ENCODE results near the gene DPYSL3.

The DPYSL3 gene

DNA sequence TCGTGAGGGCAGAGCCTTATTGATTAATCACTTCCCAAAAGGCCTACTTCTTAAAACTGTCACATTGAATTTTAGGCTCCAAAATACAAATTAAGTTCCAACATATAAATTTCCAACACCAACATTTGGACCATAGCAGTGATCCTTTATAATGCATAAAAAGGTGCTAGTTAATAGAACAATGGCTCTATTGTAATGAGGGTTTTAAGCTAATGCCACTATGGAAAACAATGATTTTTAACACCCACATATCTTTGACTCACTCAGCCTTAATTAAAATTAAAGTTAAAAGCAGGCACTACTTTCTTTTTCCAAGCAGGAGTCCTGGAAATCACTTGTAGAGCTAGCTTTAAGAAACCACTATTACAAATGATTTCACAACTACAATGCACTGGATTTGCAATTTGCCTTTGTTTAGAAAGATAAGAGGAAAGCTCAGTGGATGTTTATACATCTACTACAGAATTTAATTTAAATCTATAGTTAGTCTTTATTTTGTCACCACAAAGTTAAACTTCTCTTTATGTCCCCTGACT is 41.8 kb downstream of the DPYSL3 start:
- no peak for DNase-seq

DNA sequence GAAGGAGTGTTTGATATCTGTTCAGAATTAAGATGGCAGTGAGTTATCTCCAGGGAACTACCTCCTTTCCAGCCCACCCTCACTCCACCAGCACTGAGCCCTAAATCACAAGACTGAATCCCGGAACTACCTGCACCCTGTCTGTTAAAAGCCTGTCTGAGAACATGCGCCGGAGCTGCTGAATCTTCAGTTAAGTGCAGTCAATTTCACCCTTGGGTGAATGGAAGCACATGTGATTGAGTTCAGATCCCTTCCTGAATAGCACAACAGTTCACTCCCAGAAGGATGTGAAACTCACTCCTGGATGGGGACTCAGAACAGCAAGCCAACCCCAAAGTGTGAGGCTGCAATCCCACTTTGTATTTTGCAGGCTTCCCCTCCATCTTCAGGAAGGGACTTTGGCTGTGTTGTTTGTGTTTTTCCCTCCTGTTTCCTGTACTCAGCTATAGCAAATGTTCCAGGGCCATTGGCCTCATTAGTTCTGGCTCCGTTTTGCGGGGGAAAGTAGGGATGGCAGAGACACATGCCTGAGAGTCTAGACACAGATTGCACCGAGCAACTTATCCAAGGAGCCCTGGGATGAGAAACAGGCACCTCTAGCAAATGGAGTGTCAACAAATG is 43.4 kb downstream of the DPYSL3 start:
- no peak for DNase-seq

DNA sequence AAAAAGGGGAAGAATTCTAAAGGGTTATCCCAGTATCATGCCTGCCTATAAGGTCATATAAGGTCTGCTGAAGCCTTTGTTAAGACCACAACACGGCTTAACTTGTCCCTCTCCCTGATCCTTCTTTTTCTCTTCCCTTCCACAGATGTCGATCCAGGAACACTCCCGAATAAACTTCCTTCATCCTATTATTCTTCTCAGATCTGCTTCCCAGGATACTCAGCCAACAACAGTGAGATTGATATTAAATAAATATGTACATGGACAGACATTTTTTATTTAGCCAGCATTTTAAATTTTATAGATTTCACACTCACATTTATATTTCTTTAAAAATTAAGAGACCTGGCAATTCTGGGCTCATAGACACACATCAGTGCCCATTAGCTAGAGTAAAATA is 44.1 kb downstream of the DPYSL3 start:
- no peak for DNase-seq

DNA sequence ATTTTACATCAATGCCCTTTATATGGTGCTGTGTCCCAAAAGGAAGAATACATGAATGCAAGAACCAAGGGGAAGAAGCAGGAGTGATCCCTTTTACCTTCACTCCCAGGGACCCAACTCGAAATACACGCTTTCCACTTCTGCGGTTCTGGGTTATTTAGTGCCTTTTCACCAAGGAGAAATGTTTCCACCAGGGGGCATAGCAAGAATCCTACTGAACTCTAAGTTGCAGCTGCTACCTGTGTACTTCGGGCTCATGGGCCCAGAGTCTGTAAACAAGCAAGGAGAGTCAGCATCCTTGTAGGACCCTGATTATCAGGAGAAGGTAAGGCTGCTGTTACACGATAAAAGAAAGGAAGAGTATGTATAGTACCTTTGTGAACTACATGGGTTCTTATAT is 45.7 kb downstream of the DPYSL3 start:
- no peak for DNase-seq

DNA sequence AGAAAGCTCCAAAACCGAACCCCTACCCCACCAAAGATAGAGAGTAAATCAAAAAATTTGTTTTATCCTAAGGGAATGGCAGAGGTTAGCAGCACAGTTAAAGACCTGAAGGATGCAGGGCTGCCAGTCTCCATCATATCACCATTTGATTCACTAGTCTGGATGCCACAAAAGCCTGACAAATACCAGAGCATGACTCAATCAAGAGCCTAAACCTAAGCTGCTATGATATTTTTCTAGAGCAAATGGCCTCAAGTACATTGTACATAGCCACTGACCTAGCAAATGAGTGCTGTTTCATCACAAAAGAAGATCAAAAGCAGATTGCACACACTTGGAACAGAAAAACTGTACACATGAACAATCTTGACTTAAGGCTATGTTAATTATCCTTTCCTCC is 48.0 kb downstream of the DPYSL3 start:
- no peak for DNase-seq

DNA sequence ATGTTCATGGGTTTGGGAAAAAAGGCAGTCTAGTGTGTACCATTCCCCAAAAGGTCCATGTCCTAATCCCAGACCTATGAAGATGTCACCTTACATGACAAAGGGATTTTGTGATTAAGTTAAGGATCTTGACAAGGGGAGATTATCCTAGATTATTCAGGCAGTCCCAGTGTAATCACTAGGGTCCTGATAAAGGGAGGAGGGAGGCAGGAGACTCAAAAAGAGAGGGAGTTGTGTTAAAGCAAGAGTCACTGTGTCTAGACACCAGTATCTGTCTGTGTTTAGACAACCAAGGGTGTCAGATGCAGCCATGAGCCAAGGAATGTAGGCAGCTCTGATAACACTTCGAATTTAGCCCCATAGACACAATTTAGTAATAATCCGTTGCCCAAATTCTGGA is 49.5 kb downstream of the DPYSL3 start:
- DNase-seq, result no peak

DNA sequence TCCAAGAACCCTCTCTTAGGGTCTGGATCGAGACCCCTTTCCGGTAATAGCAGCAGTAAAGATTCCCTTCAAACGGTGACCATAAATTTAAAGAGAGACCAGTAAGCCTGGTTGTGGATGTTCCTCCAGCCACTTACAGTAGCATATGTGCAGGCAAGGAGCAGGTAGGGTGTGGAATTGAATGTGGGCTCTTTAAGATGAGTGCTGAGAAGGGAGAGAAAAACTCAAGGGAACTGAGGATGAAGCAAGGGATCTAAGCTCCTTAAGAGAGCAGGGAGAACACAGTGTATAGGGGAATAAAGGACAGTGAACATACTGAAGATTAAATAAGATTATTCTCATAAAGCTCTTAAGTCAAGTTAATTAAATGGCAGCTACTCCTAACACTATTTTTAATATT is 51.3 kb downstream of the DPYSL3 start:
- DNase-seq, result no peak

DNA sequence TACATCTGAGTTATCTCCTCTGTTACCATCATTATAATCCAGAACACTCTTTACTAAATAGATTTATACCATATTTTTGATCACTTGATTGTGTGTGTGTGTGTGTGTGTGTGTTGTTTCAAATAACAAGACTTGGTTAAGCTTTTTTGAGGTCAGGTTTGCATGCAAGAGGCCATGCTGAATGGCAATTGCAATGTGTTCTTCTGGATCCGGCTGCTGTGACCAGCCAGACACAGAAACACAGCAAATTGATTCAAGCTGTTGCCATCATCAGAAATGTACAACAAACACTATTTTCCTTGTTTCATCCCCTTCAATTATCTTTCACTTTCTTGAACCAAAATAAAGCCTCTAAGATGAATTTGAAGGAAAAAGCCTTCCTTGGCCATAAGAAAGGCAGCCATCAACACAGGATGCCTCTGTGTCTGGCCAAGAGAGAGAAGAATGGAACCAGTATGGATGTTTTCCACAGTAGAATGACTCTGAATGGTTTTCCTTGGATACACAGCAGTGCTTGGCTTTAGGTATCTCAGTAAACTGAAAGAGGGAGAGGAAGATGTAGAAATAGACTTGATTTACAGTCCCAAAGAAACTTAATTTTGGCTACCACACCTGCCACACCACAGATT is 53.9 kb downstream of the DPYSL3 start:
- no peak for DNase-seq

DNA sequence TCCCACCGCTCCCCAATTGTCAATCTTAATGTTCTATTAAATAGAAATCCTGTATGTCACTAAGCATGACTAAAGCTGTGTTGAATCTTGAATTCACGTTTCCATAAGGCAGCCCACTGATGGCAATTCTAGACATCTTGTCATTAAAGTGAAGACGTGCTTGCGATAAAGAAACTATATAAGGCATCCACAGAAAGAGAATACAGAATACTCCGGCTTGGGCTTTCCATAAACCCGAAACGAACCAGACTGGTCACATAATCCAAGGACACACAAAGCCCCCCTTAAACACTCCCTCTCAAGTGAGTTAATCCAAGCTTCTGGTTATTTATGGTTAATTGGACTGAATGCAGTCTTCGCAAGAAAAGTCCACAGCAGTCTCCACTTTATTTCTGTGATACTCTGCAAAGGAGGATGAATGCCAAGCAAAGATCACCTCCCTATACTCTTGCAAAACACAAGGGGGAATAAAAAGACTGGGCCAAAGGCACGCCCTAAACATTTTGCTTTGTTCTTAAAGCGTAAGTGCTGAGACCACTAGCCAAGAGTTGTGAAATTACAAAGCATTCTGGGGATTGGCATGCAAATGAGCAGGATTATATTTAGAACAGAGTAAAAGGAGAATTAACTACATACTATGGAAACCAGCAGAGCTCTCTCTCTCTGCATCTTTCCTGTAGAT is 54.7 kb downstream of the DPYSL3 start:
- no peak for DNase-seq

DNA sequence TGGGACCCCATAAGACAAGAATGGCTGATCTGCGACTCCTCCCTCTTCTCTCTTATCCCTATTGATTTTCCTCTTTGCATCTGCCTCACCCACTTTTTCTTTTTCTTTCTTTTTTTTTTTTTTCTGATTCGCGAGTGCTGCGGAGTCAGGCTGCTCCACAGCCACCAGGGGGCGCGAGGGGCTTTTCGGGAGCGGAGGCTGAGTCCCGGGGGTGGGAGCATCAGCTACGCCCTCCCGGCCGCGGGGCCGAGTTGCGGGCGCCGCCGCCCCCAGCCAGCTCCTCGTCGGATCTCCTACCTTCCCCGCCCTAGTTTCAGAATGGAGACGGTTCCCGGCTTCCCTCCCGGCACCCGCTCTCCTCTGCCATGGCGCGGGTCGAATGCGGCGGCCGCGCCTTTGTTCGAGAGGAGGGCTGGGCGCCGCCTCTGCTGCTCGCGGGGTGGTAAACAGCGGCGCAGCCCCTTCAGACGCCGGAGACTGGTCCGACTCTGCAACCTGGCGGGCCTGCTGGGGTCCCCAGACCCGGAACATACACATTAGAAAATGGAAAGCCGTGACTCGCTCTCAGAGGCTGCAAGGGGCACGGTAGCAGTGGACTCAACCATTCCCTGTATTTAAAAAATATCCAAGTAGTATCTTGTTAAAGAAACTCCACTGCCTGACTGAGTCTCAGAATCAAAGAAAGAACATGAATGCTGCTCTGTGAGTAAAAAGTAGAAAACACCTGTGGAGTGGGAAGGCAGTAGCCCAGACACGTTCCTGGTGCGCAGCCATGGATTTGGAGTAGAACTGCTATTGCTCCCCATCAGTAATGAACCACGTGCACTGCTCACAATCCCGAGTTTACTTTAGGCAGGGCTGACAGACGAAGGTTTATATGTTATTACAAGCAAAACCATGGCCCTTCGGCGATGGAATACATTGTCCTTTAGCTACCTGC is 55.7 kb downstream of the DPYSL3 start:
- peak; percentile 1 to 47 (median 22) for DNase-seq

DNA sequence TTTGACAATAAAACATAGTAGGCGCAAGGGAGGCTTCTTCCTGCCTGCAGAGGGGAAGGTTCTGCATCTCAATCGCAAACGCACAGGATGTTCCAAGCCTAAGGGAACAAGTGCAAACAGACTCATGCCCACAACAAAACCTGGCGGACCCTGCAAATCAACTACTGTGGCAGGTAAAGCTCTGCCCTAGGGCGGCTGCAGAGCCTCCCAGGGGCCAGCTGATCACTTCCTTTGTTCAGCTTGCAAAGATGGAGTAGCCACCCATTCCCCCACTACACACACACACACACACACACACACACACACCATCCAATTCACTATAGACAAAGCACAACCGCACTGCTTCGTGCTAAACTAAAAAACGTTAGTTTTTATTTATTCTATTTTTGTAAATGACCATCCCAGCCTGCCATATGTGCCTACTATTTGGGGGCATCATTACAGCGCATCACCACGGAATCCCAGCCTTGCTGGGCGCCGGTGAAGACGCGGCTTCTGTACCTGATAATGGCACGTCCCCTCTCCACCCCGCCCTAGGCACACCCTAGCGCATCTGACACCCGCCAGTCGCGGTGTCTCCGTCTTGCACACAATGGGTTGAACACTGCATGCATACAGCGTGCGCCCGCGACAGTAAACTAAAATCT is 57.6 kb downstream of the DPYSL3 start:
- DNase-seq, result no peak

DNA sequence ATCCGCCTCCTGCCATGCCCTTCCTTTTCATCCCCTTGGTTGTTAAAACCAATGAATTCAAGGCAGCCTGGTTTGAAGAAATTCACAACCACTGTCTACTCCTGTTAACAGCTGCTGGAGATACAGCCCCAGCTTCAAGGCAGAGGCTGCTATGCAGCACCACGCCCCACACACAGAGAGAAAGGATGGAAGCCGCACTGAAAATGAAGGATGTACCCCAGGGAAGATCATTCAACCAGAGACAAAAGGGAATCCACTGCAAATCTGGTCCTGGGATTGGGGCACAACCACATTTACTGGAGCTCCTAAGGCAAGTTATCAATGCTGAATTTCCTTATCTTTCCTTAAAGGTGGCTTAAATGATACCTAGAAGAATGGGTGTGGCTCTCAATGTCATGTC is 58.7 kb downstream of the DPYSL3 start:
- no peak for DNase-seq

DNA sequence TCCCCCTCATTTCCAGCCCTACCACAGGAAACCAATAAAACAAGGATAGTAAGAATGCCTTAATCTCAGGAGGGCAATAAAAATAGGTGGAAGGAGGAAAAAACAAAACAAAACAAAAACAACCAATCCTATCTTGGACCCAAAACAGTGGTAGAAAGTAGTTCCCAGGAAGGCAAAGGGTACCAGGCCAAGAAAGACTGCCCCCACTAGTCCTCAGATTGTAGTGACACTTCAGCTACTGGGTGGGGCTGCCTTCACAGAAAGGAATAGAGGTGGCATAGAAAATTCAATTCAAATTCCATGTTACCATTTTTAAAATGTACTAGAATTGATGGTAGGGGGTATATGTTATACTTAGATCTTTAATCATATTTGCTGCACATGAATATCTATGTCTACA is 59.3 kb downstream of the DPYSL3 start:
- DNase-seq, result no peak

DNA sequence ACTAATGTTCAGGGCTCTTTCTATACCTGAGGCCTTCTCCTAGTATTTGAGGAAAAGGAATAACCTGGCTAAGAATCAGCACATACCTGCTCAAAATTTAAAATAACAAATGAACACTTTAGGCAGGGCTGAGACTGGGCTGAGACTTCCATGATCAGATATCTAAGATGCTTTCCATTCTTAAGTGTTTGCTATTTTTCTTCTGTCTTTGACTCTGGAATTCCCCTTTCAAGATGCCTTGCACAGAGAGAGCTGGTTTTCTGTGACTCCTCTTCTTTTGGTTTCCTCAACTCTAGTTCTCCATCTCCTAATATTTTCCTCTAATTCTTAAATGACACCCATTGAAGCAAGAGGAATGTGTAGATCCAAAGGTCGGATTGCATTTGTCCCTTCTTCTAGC is 61.1 kb downstream of the DPYSL3 start:
- no peak for DNase-seq

DNA sequence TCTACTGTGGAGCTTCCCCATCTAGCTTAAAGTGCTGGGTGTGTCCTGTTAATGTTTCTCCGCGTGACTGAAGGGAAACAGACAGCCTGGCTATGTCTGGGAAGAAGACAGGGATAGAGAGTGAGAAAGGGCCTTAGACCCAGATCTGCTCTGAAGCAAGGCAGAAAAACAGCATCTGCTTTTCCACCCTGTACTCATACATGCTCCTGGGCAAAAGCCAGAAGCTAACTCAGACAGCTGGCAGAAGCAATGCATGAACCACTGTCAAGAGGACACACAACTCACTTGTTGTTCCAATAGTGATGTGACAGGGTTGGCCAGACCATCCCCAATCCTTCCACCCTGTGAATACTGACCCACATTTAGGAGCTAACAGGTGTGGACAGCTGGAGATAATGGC is 63.3 kb downstream of the DPYSL3 start:
- no peak for DNase-seq

DNA sequence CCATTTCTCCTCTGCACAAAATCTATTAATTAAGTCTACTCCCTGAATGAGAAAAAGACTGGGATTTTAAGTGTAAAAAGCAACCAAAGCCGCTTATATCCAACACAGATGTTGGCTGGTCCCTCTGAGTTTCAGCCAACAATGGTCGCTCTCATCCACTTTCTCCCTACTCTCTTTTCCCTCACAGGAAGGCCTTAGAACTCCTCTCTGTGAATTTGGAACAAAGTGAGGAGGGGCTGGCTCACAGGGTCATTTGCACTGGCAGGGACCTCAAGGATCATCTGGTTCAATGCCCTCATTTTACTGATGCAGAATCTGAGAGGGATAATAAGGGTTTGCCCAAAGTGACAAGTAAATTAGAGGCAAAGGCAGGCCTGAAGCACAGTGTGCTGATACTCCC is 64.0 kb downstream of the DPYSL3 start:
- no peak for DNase-seq

DNA sequence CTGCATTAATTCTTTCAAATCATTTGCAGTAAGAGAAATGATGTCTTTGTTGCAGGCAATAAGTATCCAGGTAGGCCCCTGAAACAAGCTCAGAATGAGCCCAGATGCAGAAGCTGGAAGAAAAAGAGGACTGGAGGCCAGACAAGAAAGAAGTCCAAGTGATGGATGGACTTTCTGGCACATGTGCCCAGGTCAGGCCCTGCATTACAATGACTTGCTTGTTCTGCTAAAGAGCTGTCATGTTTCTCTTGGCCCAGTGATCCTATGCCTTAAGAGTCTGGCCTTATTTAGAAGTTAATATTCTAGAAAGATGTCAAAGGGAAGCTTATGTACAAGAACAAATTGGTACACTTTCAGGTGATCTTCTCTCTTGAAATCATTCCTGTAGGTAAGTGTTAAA is 64.8 kb downstream of the DPYSL3 start:
- no peak for DNase-seq

DNA sequence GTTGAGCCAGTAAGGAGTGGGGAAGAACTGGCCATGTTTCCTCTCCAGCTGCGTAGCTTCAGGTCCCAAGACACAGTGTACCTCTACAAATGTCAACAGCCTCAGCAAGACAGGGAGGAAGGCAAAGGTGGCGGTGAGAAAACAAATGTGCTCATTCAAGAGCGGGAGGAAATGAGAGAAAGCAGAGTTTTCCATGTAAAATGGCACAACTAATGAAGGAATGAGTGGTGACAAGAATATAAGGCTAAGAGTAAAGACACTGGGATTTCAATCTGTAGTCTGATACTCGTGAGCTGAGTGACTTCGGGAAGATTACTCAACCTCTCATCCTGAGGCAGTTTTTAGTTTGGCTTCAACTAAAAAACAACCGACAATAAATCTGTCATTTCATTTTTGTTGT is 67.6 kb downstream of the DPYSL3 start:
- no peak for DNase-seq

DNA sequence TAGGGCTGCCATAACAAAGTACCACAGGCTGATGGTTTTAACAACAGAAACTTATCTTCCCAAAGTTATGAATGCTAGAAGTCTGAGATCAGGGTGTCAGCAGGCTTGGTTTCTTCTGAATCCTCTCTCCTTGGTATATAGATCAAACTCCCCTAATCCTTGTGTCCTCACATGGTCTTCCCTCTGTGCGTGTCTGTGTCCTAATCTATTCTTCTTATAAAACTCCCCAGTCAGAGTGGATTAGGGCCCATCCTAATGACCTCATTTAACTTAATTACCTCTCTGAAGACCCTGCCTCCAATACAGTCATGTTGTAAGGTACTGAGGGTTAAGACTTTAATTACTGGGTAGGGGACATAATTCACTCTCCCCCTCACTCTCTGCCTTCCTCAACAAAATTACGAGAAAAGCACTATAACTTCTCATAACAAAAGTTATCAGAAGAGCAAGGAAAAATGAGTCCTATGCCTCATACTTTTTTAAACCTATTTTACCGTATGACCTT is 68.6 kb downstream of the DPYSL3 start:
- no peak for DNase-seq

DNA sequence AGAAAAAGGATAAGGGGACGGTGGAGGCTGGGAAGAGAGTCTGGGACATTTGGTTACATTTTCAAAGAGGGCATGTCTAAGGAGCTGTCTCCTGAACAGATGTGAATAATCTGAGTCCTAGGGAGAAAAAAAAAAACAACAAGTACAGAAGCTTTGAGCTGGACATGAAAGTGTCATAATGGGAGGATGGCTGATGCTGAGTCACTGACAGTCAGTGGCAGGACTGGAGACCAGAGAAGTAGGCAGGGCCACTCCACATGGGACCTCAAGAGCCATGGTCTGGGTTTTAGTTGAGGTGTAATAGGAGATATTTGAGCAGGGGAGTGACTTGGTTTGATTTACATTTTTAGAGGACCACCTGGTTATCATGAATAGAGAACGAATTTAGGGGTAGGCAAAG is 70.6 kb downstream of the DPYSL3 start:
- no peak for DNase-seq

DNA sequence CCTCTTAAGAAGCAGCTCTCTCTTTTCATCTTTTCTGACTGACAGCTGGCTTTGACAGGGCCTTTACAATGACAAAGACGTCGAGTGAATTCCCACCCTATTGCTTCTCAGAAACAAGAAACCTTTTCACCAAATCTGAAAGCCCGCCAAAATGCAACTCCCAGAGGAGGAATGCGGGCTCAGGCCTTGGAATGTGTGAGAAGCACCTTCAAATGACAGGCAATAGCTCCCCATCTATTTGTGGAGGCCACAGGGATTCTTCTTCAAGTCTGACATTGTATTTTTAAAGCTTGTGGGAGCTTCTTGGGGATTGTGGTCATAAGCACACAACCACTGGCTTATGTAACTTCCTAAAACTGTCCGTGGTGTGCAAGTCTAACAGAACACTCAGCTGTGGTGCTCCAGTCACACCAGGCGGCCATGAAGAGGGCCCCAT is 72.7 kb downstream of the DPYSL3 start:
- DNase-seq, result no peak

DNA sequence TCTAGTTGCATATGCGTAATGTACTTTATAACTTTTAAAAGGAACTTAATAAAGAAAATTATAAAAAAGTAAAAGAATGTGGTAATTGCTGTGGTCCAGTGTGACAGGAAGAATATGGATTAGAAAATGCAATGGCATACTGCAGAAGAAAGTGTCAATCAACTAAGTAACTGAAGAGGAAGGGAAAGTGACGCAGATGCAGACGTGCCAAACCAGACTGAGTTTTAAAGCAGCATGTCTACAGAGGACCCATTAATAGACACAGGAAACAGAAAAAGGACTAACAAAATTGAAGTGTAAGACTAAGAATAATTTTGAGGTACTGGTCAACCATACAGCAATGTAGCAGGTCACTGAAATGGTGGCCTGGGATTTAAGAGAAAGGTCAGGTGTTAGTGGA is 73.3 kb downstream of the DPYSL3 start:
- DNase-seq, result no peak
